ENCODE results near the gene STUB1.

DNA sequence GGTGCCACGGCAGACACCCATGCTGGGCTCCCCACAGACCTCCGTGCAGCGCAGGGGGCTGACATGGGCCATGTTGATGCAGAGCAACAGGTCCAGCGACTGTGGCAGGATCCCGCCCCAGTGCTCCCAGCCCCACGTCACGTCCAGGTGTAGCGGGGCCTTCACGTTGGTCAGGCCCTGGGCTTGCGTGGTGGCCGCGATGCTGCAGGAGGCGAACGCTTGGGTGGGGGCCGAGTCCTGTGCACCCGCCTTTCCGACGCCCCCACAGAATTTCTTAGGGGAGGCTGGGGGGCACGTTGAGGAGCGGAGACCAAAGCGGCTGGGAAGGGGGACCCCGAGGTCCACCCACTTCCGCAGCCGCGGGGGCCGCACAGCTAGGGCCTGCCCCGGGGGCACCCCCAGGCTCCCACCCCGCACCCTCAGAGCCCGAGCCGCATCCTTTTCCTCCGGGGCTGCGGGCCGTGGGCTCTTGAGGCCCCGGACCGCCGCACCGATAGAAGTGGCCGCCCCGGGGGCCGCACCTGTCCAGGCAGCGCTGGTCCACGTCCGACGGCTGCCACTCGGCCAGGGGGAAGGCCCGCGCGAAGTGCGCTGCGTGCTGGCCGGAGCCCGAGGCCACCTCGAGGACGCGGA, 44.5 kb upstream of the STUB1 start:
- TF ChIP-seq, protein P1, sequence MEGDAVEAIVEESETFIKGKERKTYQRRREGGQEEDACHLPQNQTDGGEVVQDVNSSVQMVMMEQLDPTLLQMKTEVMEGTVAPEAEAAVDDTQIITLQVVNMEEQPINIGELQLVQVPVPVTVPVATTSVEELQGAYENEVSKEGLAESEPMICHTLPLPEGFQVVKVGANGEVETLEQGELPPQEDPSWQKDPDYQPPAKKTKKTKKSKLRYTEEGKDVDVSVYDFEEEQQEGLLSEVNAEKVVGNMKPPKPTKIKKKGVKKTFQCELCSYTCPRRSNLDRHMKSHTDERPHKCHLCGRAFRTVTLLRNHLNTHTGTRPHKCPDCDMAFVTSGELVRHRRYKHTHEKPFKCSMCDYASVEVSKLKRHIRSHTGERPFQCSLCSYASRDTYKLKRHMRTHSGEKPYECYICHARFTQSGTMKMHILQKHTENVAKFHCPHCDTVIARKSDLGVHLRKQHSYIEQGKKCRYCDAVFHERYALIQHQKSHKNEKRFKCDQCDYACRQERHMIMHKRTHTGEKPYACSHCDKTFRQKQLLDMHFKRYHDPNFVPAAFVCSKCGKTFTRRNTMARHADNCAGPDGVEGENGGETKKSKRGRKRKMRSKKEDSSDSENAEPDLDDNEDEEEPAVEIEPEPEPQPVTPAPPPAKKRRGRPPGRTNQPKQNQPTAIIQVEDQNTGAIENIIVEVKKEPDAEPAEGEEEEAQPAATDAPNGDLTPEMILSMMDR (IDR thresholded peaks at IDR 0.05; ENCODE audit: low read length), result no peak
- TF ChIP-seq EZH2 (optimal IDR thresholded peaks at IDR 0.05; ENCODE audit: low read depth, low read length) (no peak), EZH2phosphoT487 (IDR thresholded peaks at IDR 0.05; ENCODE audit: low read length) (no peak)

Data from MM.1S (cell line).